ENCODE measurements around the gene SUCLG2. TPM values are rescaled to one million over a fixed set of nuclear protein-coding genes. Genes with fewer than 3 reads are reported as not detected.
"Not testable (repeated sequence)": the region's sequence is repeated elsewhere in the genome, so short reads cannot be mapped to it uniquely, and the experiment has no call there.

The SUCLG2 gene
- total RNA-seq, 1 donor = 56.8 TPM

- H3K27ac ChIP-seq (ENCODE audit: low read depth, low read length) = no peak overlapping the region
- TF ChIP-seq CTCF (IDR thresholded peaks at IDR 0.05; ENCODE audit: extremely low read depth, low read depth, low read length) = no peak
- no peaks in the 10 kb centered on the region for H3K36me3 ChIP-seq (ENCODE audit: insufficient read depth, low read length)
- H3K4me2 ChIP-seq (ENCODE audit: insufficient read depth, low read length) = no peak overlapping the region
- H2AFZ ChIP-seq (ENCODE audit: low read length) = no peak overlapping the region
- H3K9me3 ChIP-seq (ENCODE audit: low read depth, low read length) = no peaks in the 10 kb centered on the region
- peaks cover 7% of the 10 kb centered on the region for H3K79me2 ChIP-seq (ENCODE audit: insufficient read depth, low read length)
- no peak for DNase-seq (ENCODE audit: insufficient read length, low spot score, missing footprints)
- H3K4me3 ChIP-seq (ENCODE audit: insufficient read depth, low read length) = no peak overlapping the region
- H3K4me1 ChIP-seq (ENCODE audit: insufficient read depth, low read length) = no peaks in the 10 kb centered on the region
- H3K27me3 ChIP-seq (ENCODE audit: insufficient read depth, low read length) = no peaks in the 10 kb centered on the region
- H4K20me1 ChIP-seq (ENCODE audit: insufficient read depth, low read length) = peaks cover 20% of the 10 kb centered on the region
Observed at GRCh38 chr3:67550541-67550940, 103.9 kb downstream of the SUCLG2 start.

DNA sequence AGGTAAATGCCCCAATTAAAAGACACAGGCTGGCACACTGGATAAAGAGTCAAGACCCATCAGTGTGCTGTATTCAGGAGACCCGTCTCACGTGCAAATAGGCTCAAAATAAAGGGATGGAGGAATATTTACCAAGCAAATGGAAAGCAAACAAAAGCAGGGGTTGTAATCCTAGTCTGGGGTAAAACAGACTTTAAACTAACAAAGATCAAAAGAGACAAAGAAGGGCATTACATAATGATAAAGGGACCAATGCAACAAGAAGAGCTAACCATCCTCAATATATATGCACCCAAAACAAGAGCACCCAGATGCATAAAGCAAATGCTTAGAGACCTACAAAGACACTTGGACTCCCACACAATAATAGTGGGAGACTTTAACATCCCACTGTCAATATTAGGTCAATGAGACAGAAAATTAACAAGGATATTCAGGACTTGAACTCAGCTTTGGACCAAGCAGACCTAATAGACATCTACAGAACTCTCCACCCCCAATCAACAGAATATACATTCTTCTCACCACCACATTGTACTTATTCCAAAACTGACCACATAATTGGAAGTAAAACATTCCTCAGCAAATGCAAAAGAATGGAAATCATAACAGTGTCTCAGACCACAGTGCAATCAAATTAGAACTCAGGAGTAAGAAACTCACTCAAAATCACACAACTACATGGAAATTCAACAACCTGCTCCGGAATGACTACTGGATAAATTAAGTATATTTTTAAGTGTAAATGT, 111.7 kb downstream of the SUCLG2 start:
- H3K9me3 ChIP-seq (ENCODE audit: low read depth, low read length); DNase-seq (ENCODE audit: insufficient read length, low spot score, missing footprints); H2AFZ ChIP-seq (ENCODE audit: low read length); H3K4me3 ChIP-seq (ENCODE audit: insufficient read depth, low read length); H3K27ac ChIP-seq (ENCODE audit: low read depth, low read length); H3K4me2 ChIP-seq (ENCODE audit: insufficient read depth, low read length); H3K36me3 ChIP-seq (ENCODE audit: insufficient read depth, low read length); H3K27me3 ChIP-seq (ENCODE audit: insufficient read depth, low read length); H3K79me2 ChIP-seq (ENCODE audit: insufficient read depth, low read length): not testable (repeated sequence)
- peaks cover 12% of the 10 kb centered on the region for H3K4me1 ChIP-seq (ENCODE audit: insufficient read depth, low read length)
- peaks cover 38% of the 10 kb centered on the region for H4K20me1 ChIP-seq (ENCODE audit: insufficient read depth, low read length)

DNA sequence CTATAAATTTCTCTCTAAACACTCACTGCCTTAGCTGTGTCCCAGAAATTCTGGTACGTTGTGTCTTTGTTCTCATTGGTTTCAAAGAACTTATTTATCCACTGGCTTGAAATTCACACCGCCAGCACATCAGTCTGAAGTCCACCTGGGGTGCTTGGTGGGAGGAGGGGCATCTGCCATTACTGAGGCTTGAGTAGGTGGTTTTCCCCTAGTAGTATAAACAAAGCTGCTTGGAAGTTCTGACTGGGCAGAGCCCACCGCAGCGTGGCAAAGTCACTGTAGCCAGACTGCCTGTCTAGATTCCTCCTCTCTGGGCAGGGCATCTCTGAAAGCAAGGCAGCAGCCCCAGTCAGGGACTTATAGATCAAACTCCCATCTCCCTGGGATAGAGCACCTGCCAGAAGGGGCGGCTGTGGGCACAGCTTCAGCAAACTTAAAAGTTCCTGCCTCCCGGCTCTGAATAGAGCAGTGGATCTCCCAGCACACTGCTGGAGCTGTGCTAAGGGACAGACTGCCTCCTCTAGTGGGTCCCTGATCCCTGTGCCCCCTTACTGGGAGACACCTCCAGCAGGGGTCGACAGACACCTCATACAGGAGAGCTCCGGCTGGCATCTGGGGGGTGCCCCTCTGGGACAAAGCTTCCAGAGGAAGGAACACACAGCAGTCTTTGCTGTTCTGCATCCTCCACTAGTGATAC, 114.1 kb downstream of the SUCLG2 start:
- Histone ChIP-seq H3K4me1 (ENCODE audit: insufficient read depth, low read length) (peaks cover 13% of the 10 kb centered on the region), H3K4me2 (ENCODE audit: insufficient read depth, low read length) (no peak overlapping the region), H2AFZ (ENCODE audit: low read length) (no peak overlapping the region), H3K9me3 (ENCODE audit: low read depth, low read length) (no peaks in the 10 kb centered on the region), H3K27ac (ENCODE audit: low read depth, low read length) (no peak overlapping the region), H3K79me2 (ENCODE audit: insufficient read depth, low read length) (no peaks in the 10 kb centered on the region), H3K4me3 (ENCODE audit: insufficient read depth, low read length) (no peak overlapping the region), H4K20me1 (ENCODE audit: insufficient read depth, low read length) (peaks cover 29% of the 10 kb centered on the region), H3K36me3 (ENCODE audit: insufficient read depth, low read length) (no peaks in the 10 kb centered on the region), H3K27me3 (ENCODE audit: insufficient read depth, low read length) (no peaks in the 10 kb centered on the region)
- TF ChIP-seq CTCF (IDR thresholded peaks at IDR 0.05; ENCODE audit: extremely low read depth, low read depth, low read length) = no peak
- DNase-seq (ENCODE audit: insufficient read length, low spot score, missing footprints) = no peak

- Histone ChIP-seq H4K20me1 (ENCODE audit: insufficient read depth, low read length) (peaks cover 13% of the 10 kb centered on the region), H3K4me1 (ENCODE audit: insufficient read depth, low read length) (peaks cover 16% of the 10 kb centered on the region)
- H3K9me3 ChIP-seq (ENCODE audit: low read depth, low read length); H3K36me3 ChIP-seq (ENCODE audit: insufficient read depth, low read length); DNase-seq (ENCODE audit: insufficient read length, low spot score, missing footprints); H2AFZ ChIP-seq (ENCODE audit: low read length); H3K27ac ChIP-seq (ENCODE audit: low read depth, low read length); H3K4me2 ChIP-seq (ENCODE audit: insufficient read depth, low read length); H3K4me3 ChIP-seq (ENCODE audit: insufficient read depth, low read length); H3K27me3 ChIP-seq (ENCODE audit: insufficient read depth, low read length); H3K79me2 ChIP-seq (ENCODE audit: insufficient read depth, low read length): not testable (repeated sequence)
Observed at GRCh38 chr3:67537203-67537602, 117.2 kb downstream of the SUCLG2 start.

- Histone ChIP-seq H3K4me1 (ENCODE audit: insufficient read depth, low read length) (peaks cover 31% of the 10 kb centered on the region), H2AFZ (ENCODE audit: low read length) (no peak overlapping the region), H3K4me3 (ENCODE audit: insufficient read depth, low read length) (no peak overlapping the region), H3K36me3 (ENCODE audit: insufficient read depth, low read length) (no peaks in the 10 kb centered on the region), H3K79me2 (ENCODE audit: insufficient read depth, low read length) (peaks cover 10% of the 10 kb centered on the region), H3K27me3 (ENCODE audit: insufficient read depth, low read length) (no peaks in the 10 kb centered on the region), H3K9me3 (ENCODE audit: low read depth, low read length) (no peaks in the 10 kb centered on the region), H4K20me1 (ENCODE audit: insufficient read depth, low read length) (peaks cover 4% of the 10 kb centered on the region), H3K4me2 (ENCODE audit: insufficient read depth, low read length) (no peak overlapping the region), H3K27ac (ENCODE audit: low read depth, low read length) (no peak overlapping the region)
- no peak for TF ChIP-seq CTCF (IDR thresholded peaks at IDR 0.05; ENCODE audit: extremely low read depth, low read depth, low read length)
- DNase-seq (ENCODE audit: insufficient read length, low spot score, missing footprints) = no peak
Observed at GRCh38 chr3:67535006-67535405, 119.4 kb downstream of the SUCLG2 start.
